Hepatocyte (in vitro differentiated cells): ENCODE measurements around the gene CSNK2B.

Source experiments
- EZH2 ChIP-seq: fragments of 200-600 bp; sonication (generic); IDR thresholded peaks from 2 replicates; pipeline ENCODE4 v1.6.1; 2016; ENCODE audit warnings: antibody characterized with exemption, mild to moderate bottlenecking, borderline replicate concordance
- EZH2phosphoT487 ChIP-seq: fragments of 200-600 bp; sonication (generic); IDR thresholded peaks from one replicate; pipeline ENCODE4 v1.6.1; 2018; ENCODE audit warnings: antibody characterized with exemption, mild to moderate bottlenecking, low read depth, moderate library complexity; ENCODE audit not compliant: unreplicated experiment, severe bottlenecking
- TF ChIP-seq, protein P1 (sequence below): fragments of 200-600 bp; sonication (generic); IDR thresholded peaks from 2 replicates; pipeline ENCODE4 v1.5.1; 2016; ENCODE audit warnings: antibody characterized with exemption, mild to moderate bottlenecking; ENCODE audit not compliant: poor library complexity

DNA sequence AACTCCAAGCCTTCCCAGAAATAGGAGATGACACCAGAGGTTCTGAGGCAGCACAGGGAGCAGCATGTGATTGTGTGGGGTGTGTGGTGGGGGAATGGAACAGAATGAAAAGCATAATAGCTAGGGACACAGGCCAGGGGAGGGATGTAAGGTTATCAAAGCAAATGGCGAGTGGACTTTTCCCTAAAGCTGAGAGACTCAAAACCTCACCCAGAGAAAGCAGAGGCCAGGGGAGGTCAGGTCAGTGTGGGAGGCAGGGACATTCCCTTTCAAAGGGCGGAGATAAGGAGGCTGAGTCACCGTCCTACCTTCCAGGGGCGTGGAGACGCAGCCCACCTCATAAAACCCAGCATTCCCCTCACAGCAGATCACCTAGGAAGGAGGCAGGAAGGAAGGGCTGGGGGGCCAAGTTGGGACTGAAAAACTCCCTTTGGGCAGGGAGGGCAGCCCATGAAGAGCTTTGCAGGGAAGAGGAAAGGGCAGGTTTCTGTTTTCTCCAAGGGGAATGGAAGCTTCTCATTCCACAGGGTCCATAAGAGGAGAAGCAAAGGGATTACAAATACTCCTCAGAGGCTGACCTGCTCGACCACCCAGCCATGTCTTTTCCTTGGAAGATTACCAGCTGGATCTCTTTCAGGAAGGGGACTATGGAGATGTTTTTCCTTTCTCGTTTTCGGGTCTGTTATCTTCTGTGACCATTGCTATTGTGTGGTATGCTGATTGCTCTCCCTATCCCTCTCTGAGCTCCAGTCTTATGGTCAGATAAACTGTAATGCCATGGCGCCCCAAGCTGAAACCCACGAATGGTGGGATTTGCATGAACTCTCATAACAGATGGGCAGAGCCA lies 24.6 kb downstream of the CSNK2B start:
- TF ChIP-seq, protein P1, sequence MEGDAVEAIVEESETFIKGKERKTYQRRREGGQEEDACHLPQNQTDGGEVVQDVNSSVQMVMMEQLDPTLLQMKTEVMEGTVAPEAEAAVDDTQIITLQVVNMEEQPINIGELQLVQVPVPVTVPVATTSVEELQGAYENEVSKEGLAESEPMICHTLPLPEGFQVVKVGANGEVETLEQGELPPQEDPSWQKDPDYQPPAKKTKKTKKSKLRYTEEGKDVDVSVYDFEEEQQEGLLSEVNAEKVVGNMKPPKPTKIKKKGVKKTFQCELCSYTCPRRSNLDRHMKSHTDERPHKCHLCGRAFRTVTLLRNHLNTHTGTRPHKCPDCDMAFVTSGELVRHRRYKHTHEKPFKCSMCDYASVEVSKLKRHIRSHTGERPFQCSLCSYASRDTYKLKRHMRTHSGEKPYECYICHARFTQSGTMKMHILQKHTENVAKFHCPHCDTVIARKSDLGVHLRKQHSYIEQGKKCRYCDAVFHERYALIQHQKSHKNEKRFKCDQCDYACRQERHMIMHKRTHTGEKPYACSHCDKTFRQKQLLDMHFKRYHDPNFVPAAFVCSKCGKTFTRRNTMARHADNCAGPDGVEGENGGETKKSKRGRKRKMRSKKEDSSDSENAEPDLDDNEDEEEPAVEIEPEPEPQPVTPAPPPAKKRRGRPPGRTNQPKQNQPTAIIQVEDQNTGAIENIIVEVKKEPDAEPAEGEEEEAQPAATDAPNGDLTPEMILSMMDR, result no peak
- TF ChIP-seq EZH2, result no peak
- no peak for TF ChIP-seq EZH2phosphoT487
